ENCODE measurements around the gene KCNF1.

DNA sequence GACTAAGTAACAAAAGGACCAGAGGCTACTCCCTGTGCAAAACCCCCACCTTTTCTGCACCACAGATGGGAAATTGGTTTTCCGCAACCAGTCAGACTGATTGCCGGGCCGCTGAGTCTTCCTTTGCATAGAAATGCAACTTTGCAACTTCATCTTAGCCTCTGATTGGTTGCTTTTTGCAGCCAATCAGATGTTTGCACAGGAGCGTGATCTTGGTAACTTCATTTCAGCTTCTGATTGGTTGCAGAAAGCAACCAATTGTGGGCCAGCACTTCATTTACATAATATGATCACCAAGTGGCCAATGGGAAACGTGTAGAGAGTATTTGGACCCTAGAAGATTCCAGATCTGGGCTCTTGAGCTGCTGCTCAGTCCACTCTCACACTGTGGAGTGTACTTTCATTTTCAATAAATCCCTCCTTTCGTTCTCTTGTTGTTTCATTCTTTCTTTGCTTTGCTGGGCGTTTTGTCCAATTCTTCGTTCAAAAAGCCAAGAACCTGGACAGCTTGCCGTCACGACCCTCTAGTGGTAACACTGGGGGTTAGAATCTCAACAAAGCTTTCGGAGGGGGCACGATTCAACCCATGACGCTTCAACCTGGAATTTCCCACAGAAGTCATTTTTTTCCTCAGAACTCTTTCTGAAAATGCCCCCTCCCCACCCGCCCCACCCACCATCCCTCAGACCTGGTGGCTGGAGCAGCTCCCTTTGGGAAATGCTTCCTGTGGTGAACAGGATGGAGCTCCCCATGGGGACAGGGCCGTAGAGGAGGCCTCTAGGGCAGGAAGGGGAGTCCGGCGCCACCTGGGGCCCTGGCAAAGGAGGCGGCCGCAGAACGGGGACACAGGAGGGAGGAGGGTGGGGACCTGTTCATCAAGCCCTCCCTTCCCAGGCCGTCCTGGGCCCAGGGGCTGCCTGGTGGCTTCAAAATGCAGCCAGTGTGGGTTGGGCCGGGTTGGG, 31.8 kb upstream of the KCNF1 start:
- TF ChIP-seq, protein P1, sequence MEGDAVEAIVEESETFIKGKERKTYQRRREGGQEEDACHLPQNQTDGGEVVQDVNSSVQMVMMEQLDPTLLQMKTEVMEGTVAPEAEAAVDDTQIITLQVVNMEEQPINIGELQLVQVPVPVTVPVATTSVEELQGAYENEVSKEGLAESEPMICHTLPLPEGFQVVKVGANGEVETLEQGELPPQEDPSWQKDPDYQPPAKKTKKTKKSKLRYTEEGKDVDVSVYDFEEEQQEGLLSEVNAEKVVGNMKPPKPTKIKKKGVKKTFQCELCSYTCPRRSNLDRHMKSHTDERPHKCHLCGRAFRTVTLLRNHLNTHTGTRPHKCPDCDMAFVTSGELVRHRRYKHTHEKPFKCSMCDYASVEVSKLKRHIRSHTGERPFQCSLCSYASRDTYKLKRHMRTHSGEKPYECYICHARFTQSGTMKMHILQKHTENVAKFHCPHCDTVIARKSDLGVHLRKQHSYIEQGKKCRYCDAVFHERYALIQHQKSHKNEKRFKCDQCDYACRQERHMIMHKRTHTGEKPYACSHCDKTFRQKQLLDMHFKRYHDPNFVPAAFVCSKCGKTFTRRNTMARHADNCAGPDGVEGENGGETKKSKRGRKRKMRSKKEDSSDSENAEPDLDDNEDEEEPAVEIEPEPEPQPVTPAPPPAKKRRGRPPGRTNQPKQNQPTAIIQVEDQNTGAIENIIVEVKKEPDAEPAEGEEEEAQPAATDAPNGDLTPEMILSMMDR (IDR thresholded peaks at IDR 0.05) = no peak
- no peak for TF ChIP-seq POLR2A (IDR thresholded peaks at IDR 0.05)
